Pancreas (tissue), 10 donors: Measurements from ENCODE around the gene MICOS13. TPM values are rescaled to one million over a fixed set of nuclear protein-coding genes. Genes with fewer than 3 reads are reported as not detected.

Source experiments
- ATAC-seq, 4 donors: fragments of 200-7000 bp; cut with Tn5 transposase; one replicate each; pipeline versions ENCODE4 v1.8.0 to v1.9.1; 2020; ENCODE audit warnings: mild to moderate bottlenecking in 4 of 4, moderate library complexity in 4 of 4
- DNase-seq, 6 donors: peaks; one replicate each; pipeline ENCODE4 v3.0.0-alpha.2; 2020
- FAIRE-seq: peaks from 2 replicates; lab custom pipeline; 2012; peaks lifted over from hg19 to GRCh38; lab: Jason Lieb, UNC
- H3K27ac ChIP-seq, 4 donors: fragments of 200-600 bp; sonication (generic); 1 replicate in 3 of 4; 2 replicates in 1 of 4; pipeline versions ENCODE4 v1.5.0 to v1.8.0; 2020
- H3K27me3 ChIP-seq, 4 donors: fragments of 200-600 bp; one replicate each; pipeline ENCODE4 v1.8.0; 2021
- H3K36me3 ChIP-seq, 3 donors: fragments of 200-600 bp; sonication (generic) in 1 of 3; one replicate each; pipeline versions ENCODE4 v1.5.0 to v1.8.0; 2020 to 2021
- H3K4me1 ChIP-seq, 3 donors: fragments of 200-600 bp; one replicate each; pipeline ENCODE4 v1.8.0; 2021
- H3K4me3 ChIP-seq, 4 donors: fragments of 200-600 bp; sonication (generic) in 2 of 4; one replicate each; pipeline versions ENCODE4 v1.5.0 to v1.8.0; 2020 to 2021
- H3K9me3 ChIP-seq, 4 donors: fragments of 200-600 bp; one replicate each; pipeline ENCODE4 v1.8.0; 2021
- WGBS, 2 donors: extraction: QIAGEN DNeasy Blood & Tissue Kit; methylation state at CpG; one replicate each; pipeline ENCODE4 v1.1.7; 2013; 5-methylcytosine and 5-hydroxymethylcytosine counted together
- intact Hi-C, 3 donors: fragments of 100-400 bp; cut with DNase I; formaldehyde crosslinking; loops; one replicate each; pipeline versions ENCODE4 v1.11.1 to v1.14.2; 2022
- polyA plus RNA-seq, 2 donors: library from polyadenylated mRNA; stranded (reverse); fragments of 200-250 nt; gene quantifications; one replicate each; pipeline ENCODE4 v1.2.3, GENCODE V29; 2013
- total RNA-seq, 6 donors: library from RNA; stranded (reverse); fragmentation: NEBNext Ultra II Directional in 4 of 6; extraction: Animal tissue kit (Norgen Biotek cat#: 25700) in 4 of 6; gene quantifications; one replicate each; pipeline versions ENCODE4 v1.2.1 to v1.2.4, GENCODE V29; 2021 to 2023
- TF ChIP-seq, protein P1 (sequence below), 4 donors: fragments of 200-600 bp; sonication (generic) in 3 of 4; IDR thresholded peaks; one replicate each; pipeline versions ENCODE4 v1.5.0 to v1.8.0; 2021; ENCODE audit warnings: antibody characterized with exemption in 4 of 4
- donor health status: healthy with polysubstance abuse.
- donor health status: DM: no; HTN: no; CAD: no; lungs with moderate emphysema.
- donor health status: DM: no; HTN: no; CAD: no.
- donor health status: control.
- donor health status: control.
- donor health status: Bipolar disorder and iron deficiency.
- donor health status: DM: yes; HTN: yes; CAD: no.
- donor health status: DM: no; HTN: no; CAD: no.
- donor health status: DM: no; HTN: no; CAD: no.
- donor health status: DM: yes; HTN: yes; CAD: no.

Gene MICOS13
- total and polyA plus RNA-seq, 8 donors, result 14.0 to 77.5 (median 24.7) TPM

GRCh38 chr19:5645409-5645808, 34.9 kb downstream of the MICOS13 start:
- peaks cover 0 to 49% (median 27%) of the 10 kb centered on the region in 3 donors for H3K36me3 ChIP-seq
- 66 to 75% methylated on average over 5 of the region's 5 CpGs for WGBS, 2 donors

DNA sequence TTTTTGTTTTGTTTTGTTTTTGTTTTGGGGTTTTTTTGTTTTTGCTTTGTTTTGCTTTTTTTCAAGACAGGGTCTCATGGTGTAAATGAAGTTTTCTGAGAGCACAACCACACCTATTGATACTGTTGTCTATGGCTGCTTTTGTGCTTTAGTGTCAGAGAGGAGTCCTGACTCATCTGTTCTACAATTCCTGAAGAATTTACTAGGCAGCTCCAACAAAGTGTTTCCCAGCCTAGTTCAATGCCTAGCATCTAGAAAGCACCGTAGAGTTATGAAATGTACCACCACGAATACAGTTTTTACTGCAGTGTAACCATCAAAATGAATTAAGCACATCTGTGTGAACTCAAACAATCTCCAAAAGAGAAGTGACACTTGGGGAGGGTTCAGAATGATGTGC, 36.3 kb downstream of the MICOS13 start:
- H3K27me3 ChIP-seq, result no peaks in the 10 kb centered on the region
- FAIRE-seq (no peak), ATAC-seq (no peak), DNase-seq (no peak)
- 84 to 93% methylated on average over 2 of the region's 2 CpGs for WGBS, 2 donors
- H3K36me3 ChIP-seq, result peaks cover 0 to 40% (median 20%) of the 10 kb centered on the region in 3 donors
- H3K27ac ChIP-seq, result no peak overlapping the region
- TF ChIP-seq, protein P1, sequence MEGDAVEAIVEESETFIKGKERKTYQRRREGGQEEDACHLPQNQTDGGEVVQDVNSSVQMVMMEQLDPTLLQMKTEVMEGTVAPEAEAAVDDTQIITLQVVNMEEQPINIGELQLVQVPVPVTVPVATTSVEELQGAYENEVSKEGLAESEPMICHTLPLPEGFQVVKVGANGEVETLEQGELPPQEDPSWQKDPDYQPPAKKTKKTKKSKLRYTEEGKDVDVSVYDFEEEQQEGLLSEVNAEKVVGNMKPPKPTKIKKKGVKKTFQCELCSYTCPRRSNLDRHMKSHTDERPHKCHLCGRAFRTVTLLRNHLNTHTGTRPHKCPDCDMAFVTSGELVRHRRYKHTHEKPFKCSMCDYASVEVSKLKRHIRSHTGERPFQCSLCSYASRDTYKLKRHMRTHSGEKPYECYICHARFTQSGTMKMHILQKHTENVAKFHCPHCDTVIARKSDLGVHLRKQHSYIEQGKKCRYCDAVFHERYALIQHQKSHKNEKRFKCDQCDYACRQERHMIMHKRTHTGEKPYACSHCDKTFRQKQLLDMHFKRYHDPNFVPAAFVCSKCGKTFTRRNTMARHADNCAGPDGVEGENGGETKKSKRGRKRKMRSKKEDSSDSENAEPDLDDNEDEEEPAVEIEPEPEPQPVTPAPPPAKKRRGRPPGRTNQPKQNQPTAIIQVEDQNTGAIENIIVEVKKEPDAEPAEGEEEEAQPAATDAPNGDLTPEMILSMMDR (IDR thresholded peaks at IDR 0.05), result no peak
- no peaks in the 10 kb centered on the region for H3K9me3 ChIP-seq
- H3K4me1 ChIP-seq, result peaks cover 0 to 8% (median 0%) of the 10 kb centered on the region in 3 donors
- no peak overlapping the region for H3K4me3 ChIP-seq
- intact Hi-C loops, result no loop called here

More at GRCh38 chr19:5645409-5645808, 34.9 kb downstream of the MICOS13 start:
- DNase-seq (peak in 1 of 6 donors; percentile 4), FAIRE-seq (no peak), ATAC-seq (peak in 2 of 4 donors; percentile 38 to 63)
- intact Hi-C loops, result no loop called here
- Histone ChIP-seq H3K4me3 (no peak overlapping the region), H3K9me3 (no peaks in the 10 kb centered on the region), H3K27ac (no peak overlapping the region), H3K4me1 (peaks cover 0 to 8% (median 0%) of the 10 kb centered on the region in 3 donors), H3K27me3 (no peaks in the 10 kb centered on the region)
- TF ChIP-seq, protein P1 (IDR thresholded peaks at IDR 0.05), result no peak

DNA sequence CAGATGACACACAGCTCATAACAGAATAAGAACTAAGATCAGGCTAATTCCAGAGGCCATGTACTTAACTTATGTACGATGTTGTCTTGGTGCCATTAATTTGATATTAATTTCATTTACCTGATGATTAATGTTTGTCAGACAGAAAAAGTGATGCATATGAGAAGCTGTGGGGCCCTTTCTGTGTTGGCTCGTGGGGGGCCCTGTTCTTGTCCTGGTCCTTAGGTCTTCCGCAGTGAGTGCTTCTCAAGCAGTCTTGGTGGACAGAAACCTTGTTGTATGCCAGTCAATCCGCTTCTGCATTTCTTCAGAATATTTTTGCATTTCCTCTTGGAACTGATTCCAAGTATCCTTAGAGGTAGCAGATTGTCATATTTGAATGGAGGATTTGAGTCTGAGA, 37.3 kb downstream of the MICOS13 start:
- no peak for FAIRE-seq
- TF ChIP-seq, protein P1 (IDR thresholded peaks at IDR 0.05), result no peak
- no peak for ATAC-seq
- peaks cover 0 to 35% (median 20%) of the 10 kb centered on the region in 3 donors for H3K36me3 ChIP-seq
- DNase-seq, result no peak
- H3K27ac ChIP-seq, result no peak overlapping the region
- no peak overlapping the region for H3K4me3 ChIP-seq
- intact Hi-C loops, result no loop called here
- 89 to 92% methylated on average over 4 of the region's 4 CpGs for WGBS, 2 donors
- no peaks in the 10 kb centered on the region for H3K9me3 ChIP-seq
- H3K27me3 ChIP-seq, result no peaks in the 10 kb centered on the region
- H3K4me1 ChIP-seq, result peaks cover 0 to 9% (median 0%) of the 10 kb centered on the region in 3 donors

DNA sequence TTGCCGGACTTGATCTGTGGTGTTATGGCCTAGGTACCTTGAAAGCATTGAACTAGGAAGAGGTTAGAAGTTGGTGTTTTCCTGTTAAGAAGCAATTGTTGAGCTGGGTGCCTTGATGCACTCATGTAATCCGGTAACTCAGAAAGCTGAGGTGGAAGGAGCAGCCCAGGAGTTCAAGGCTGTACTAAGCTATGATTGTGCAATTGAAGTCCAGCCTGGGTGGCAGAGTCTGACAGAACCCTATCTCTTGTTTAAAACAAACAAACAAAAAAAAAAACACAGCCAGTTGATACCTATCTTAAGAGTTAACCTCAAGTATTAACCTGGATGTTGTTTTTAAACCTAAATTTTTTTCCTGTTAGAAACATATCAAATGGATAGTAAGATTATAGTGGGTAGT, 38.1 kb downstream of the MICOS13 start:
- 56 to 57% methylated on average over 2 of the region's 2 CpGs for WGBS, 2 donors

DNA sequence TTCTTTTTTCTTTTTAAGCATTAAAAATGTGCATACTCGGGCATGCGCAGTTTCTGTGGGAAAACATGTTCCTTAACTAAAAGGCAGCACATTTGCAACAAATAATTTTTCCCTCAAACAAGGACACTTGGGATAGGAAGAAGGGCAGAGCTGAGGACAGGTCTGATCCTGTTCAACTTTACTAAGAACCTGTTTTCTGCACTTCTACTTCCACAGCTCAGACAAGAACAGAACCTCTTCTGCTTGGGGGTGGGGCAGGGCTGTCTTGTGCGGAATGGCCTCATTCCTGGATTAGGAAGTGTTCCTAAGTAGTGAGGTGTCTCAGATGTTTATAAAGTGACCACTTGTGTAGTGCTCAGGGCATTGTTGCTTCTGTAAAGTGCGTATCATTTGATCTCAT, 39.1 kb downstream of the MICOS13 start:
- H3K4me3 ChIP-seq, result no peak overlapping the region
- intact Hi-C loops, result no loop called here
- no peak for FAIRE-seq
- peaks cover 0 to 13% (median 0%) of the 10 kb centered on the region in 3 donors for H3K4me1 ChIP-seq
- H3K27me3 ChIP-seq, result no peaks in the 10 kb centered on the region
- no peak for DNase-seq
- TF ChIP-seq, protein P1 (IDR thresholded peaks at IDR 0.05), result no peak
- no peaks in the 10 kb centered on the region for H3K9me3 ChIP-seq
- peaks cover 0 to 17% (median 9%) of the 10 kb centered on the region in 3 donors for H3K36me3 ChIP-seq
- no peak overlapping the region for H3K27ac ChIP-seq
- WGBS, 2 donors, result 91 to 95% methylated on average over 4 of the region's 4 CpGs
- ATAC-seq, result no peak

More for the DNA sequence above, 38.1 kb downstream of the MICOS13 start:
- ATAC-seq, result peak; percentile 45 to 77 (median 69)
- TF ChIP-seq, protein P1 (IDR thresholded peaks at IDR 0.05), result no peak
- Histone ChIP-seq H3K27ac (no peak overlapping the region), H3K27me3 (no peaks in the 10 kb centered on the region), H3K4me3 (no peak overlapping the region), H3K36me3 (peaks cover 0 to 26% (median 17%) of the 10 kb centered on the region in 3 donors), H3K4me1 (peaks cover 0 to 13% (median 0%) of the 10 kb centered on the region in 3 donors), H3K9me3 (no peaks in the 10 kb centered on the region)
- no peak for FAIRE-seq
- DNase-seq, result no peak
- intact Hi-C loops, result no loop called here
